GM15510 (cell line): ENCODE measurements around the gene SLC22A12.

ENCODE experiments used
- POLR2A ChIP-seq: IDR thresholded peaks from 3 replicates; pipeline ENCODE4 v1.6.1; 2011; ENCODE audit warnings: borderline replicate concordance; ENCODE audit not compliant: insufficient read length; ENCODE audit errors: extremely low read depth

SLC22A12 gene

GRCh38 chr11:64568584-64569140, 22.4 kb upstream of the SLC22A12 start:
- no peak for TF ChIP-seq POLR2A

- TF ChIP-seq POLR2A: no peak
Measured at GRCh38 chr11:64569300-64569970, 21.6 kb upstream of the SLC22A12 start.

GRCh38 chr11:64570341-64570740, 20.7 kb upstream of the SLC22A12 start:
- no peak for TF ChIP-seq POLR2A

GRCh38 chr11:64571050-64571409, 20.0 kb upstream of the SLC22A12 start:
- no peak for TF ChIP-seq POLR2A

GRCh38 chr11:64571410-64572091, 19.5 kb upstream of the SLC22A12 start:
- TF ChIP-seq POLR2A: no peak

- TF ChIP-seq POLR2A: no peak
Measured at GRCh38 chr11:64572143-64572542, 18.9 kb upstream of the SLC22A12 start.

GRCh38 chr11:64577202-64577601, 13.8 kb upstream of the SLC22A12 start:
- TF ChIP-seq POLR2A: no peak

GRCh38 chr11:64580412-64580811, 10.6 kb upstream of the SLC22A12 start:
- no peak for TF ChIP-seq POLR2A

GRCh38 chr11:64581057-64581523, 9.9 kb upstream of the SLC22A12 start:
- TF ChIP-seq POLR2A: no peak

GRCh38 chr11:64582885-64583284, 8.1 kb upstream of the SLC22A12 start:
- no peak for TF ChIP-seq POLR2A

- no peak for TF ChIP-seq POLR2A
Measured at GRCh38 chr11:64583296-64584262, 7.4 kb upstream of the SLC22A12 start.

- TF ChIP-seq POLR2A: no peak
Measured at GRCh38 chr11:64585150-64585549, 5.9 kb upstream of the SLC22A12 start.

- TF ChIP-seq POLR2A: no peak
Measured at GRCh38 chr11:64586366-64586765, 4.7 kb upstream of the SLC22A12 start.

- no peak for TF ChIP-seq POLR2A
Measured at GRCh38 chr11:64588701-64589100, 2.3 kb upstream of the SLC22A12 start.

- no peak for TF ChIP-seq POLR2A
Measured at GRCh38 chr11:64591257-64592233, 525 bp downstream of the SLC22A12 start.

GRCh38 chr11:64592234-64592615, 1.2 kb downstream of the SLC22A12 start:
- TF ChIP-seq POLR2A: no peak
